Mammary epithelial cell (primary cell): Measurements from ENCODE around the gene MAPT.
A peak's percentile ranks its signal among the peaks of the same experiment; 100 is the strongest.

ENCODE experiments used
- CTCF ChIP-seq, 2 donors: IDR thresholded peaks in 1 of 2; conservative IDR thresholded peaks in 1 of 2; 2 replicates each; pipeline ENCODE4 v1.5.1; 2011 to 2012; ENCODE audit warnings: inconsistent platforms in 2 of 2, low read length in 2 of 2, mild to moderate bottlenecking in 2 of 2, control low read depth in 1 of 2, low read depth in 1 of 2; ENCODE audit not compliant: insufficient read depth in 1 of 2; ENCODE audit errors: extremely low read depth in 1 of 2
- EZH2 ChIP-seq: IDR thresholded peaks from 2 replicates; pipeline ENCODE4 v1.6.1; 2012; ENCODE audit warnings: low read length, inconsistent platforms, borderline replicate concordance

GRCh38 chr17:45990886-45991285, 96.5 kb downstream of the MAPT start:
- peak in 1 of 2 donors; percentile 2 for TF ChIP-seq CTCF (conservative IDR thresholded peaks at IDR 0.05 in 1 of 2, IDR thresholded peaks at IDR 0.05 in 1 of 2; ENCODE audit: extremely low read depth in 1 of 2, insufficient read depth in 1 of 2, low read depth in 1 of 2, low read length in 2 of 2)
- TF ChIP-seq EZH2 = no peak
